Neural progenitor cell (in vitro differentiated cells): ENCODE data around the gene CLDN17. TPM values are rescaled to one million over a fixed set of nuclear protein-coding genes. Genes with fewer than 3 reads are reported as not detected.
A peak's percentile ranks its signal among the peaks of the same experiment; 100 is the strongest.

Experiments
- DNase-seq: peaks from one replicate; pipeline ENCODE4 v3.0.0-alpha.2; 2016; ENCODE audit warnings: low spot score
- H2AFZ ChIP-seq: fragments of 200-600 bp; sonication (generic); replicated peaks from 2 replicates; pipeline ENCODE4 v1.6.1; 2016; ENCODE audit warnings: antibody characterized with exemption
- H3F3A ChIP-seq: fragments of 200-600 bp; sonication (generic); 2 replicates; pipeline ENCODE4 v1.6.1; 2016; ENCODE audit warnings: antibody characterized with exemption, low read depth
- H3K27ac ChIP-seq: fragments of 200-600 bp; sonication (generic); 2 replicates; pipeline ENCODE4 v1.5.1; 2016; ENCODE audit warnings: mild to moderate bottlenecking
- H3K27me3 ChIP-seq: fragments of 200-600 bp; sonication (generic); 2 replicates; pipeline ENCODE4 v1.6.1; 2016; ENCODE audit warnings: mild to moderate bottlenecking, moderate library complexity
- H3K36me3 ChIP-seq: fragments of 200-600 bp; sonication (generic); 2 replicates; pipeline ENCODE4 v1.5.1; 2016
- H3K4me1 ChIP-seq: fragments of 200-600 bp; sonication (generic); 2 replicates; pipeline ENCODE4 v1.6.1; 2016; ENCODE audit warnings: mixed run types
- H3K4me2 ChIP-seq: fragments of 200-600 bp; sonication (generic); 2 replicates; pipeline ENCODE4 v1.6.1; 2016
- H3K4me3 ChIP-seq: fragments of 200-600 bp; sonication (generic); 2 replicates; pipeline ENCODE4 v1.5.1; 2016
- H3K79me2 ChIP-seq: fragments of 200-600 bp; sonication (generic); 2 replicates; pipeline ENCODE4 v1.6.1; 2016; ENCODE audit warnings: low read depth
- H3K9ac ChIP-seq: fragments of 200-600 bp; sonication (generic); 2 replicates; pipeline ENCODE4 v1.6.1; 2016
- H3K9me3 ChIP-seq: fragments of 200-600 bp; sonication (generic); 2 replicates; pipeline ENCODE4 v1.5.1; 2016; ENCODE audit warnings: low read depth
- H4K20me1 ChIP-seq: fragments of 200-600 bp; sonication (generic); 2 replicates; pipeline ENCODE4 v1.6.1; 2016; ENCODE audit warnings: low read depth
- H3K27ac Mint-ChIP-seq: 3 replicates; pipeline ENCODE4 v1.8.0; 2021; ENCODE audit warnings: mixed read lengths
- H3K27me3 Mint-ChIP-seq: 2 replicates; pipeline ENCODE4 v1.8.0; 2022; ENCODE audit warnings: low read depth, mild to moderate bottlenecking, inconsistent platforms, moderate library complexity, mixed read lengths; ENCODE audit not compliant: insufficient read depth
- H3K36me3 Mint-ChIP-seq: 3 replicates; pipeline ENCODE4 v1.8.0; 2021; ENCODE audit warnings: mixed read lengths
- H3K4me1 Mint-ChIP-seq: 3 replicates; pipeline ENCODE4 v1.8.0; 2021; ENCODE audit warnings: mixed read lengths
- H3K4me3 Mint-ChIP-seq: 3 replicates; pipeline ENCODE4 v1.8.0; 2021; ENCODE audit warnings: mild to moderate bottlenecking, moderate library complexity, mixed read lengths
- H3K9me3 Mint-ChIP-seq: 3 replicates; pipeline ENCODE4 v1.8.0; 2020; ENCODE audit warnings: mixed read lengths
- CTCF ChIP-seq: fragments of 200-600 bp; sonication (generic); IDR thresholded peaks from 2 replicates; pipeline ENCODE4 v1.5.1; 2017; ENCODE audit warnings: antibody characterized with exemption, mild to moderate bottlenecking
- EZH2 ChIP-seq: fragments of 200-600 bp; sonication (generic); IDR thresholded peaks from 2 replicates; pipeline ENCODE4 v1.6.1; 2017; ENCODE audit warnings: antibody characterized with exemption, mild to moderate bottlenecking, moderate library complexity
- EZH2phosphoT487 ChIP-seq: fragments of 200-600 bp; sonication (generic); IDR thresholded peaks from 2 replicates; pipeline ENCODE4 v1.6.1; 2017; ENCODE audit warnings: antibody characterized with exemption
- total RNA-seq: library from RNA; depleted of rRNA; stranded (reverse); fragments of >200 nt; gene quantifications from 2 replicates; pipeline ENCODE4 v1.2.3, GENCODE V29; 2015; ENCODE audit warnings: low replicate concordance

The CLDN17 gene
- total RNA-seq, 1 donor from 2014 or later: not detected

GRCh38 chr21:30200000-30200399, 33.4 kb upstream of the CLDN17 start:
- Histone ChIP-seq H3K4me2 (no peak overlapping the region), H3K9ac (no peak overlapping the region), H3K27me3 (no peaks in the 10 kb centered on the region), H3K4me3 (no peak overlapping the region), H3K36me3 (no peaks in the 10 kb centered on the region), H4K20me1 (no peaks in the 10 kb centered on the region), H3F3A (no peaks in the 10 kb centered on the region), H3K9me3 (no peaks in the 10 kb centered on the region), H3K79me2 (no peaks in the 10 kb centered on the region), H2AFZ (no peak overlapping the region), H3K4me1 (no peaks in the 10 kb centered on the region), H3K27ac (no peak overlapping the region)
- Mint-ChIP-seq H3K27me3 (no peaks in the 10 kb centered on the region), H3K9me3 (peaks cover 6% of the 10 kb centered on the region), H3K4me3 (no peak overlapping the region), H3K4me1 (no peaks in the 10 kb centered on the region), H3K36me3 (no peaks in the 10 kb centered on the region), H3K27ac (no peak overlapping the region)
- TF ChIP-seq CTCF: no peak
- no peak for TF ChIP-seq EZH2phosphoT487
- no peak for TF ChIP-seq EZH2
- no peak for DNase-seq

GRCh38 chr21:30194701-30195299, 28.2 kb upstream of the CLDN17 start:
- Mint-ChIP-seq H3K4me1 (no peaks in the 10 kb centered on the region), H3K9me3 (no peaks in the 10 kb centered on the region), H3K27ac (no peak overlapping the region), H3K27me3 (no peaks in the 10 kb centered on the region), H3K4me3 (no peak overlapping the region), H3K36me3 (no peaks in the 10 kb centered on the region)
- Histone ChIP-seq H3K36me3 (no peaks in the 10 kb centered on the region), H3K9ac (no peak overlapping the region), H3K4me2 (no peak overlapping the region), H3K27me3 (no peaks in the 10 kb centered on the region), H3K79me2 (no peaks in the 10 kb centered on the region), H3K4me1 (no peaks in the 10 kb centered on the region), H2AFZ (no peak overlapping the region), H3K4me3 (no peak overlapping the region), H4K20me1 (no peaks in the 10 kb centered on the region), H3K9me3 (no peaks in the 10 kb centered on the region), H3K27ac (no peak overlapping the region), H3F3A (no peaks in the 10 kb centered on the region)
- peak; percentile 74 for DNase-seq
- TF ChIP-seq EZH2: no peak
- TF ChIP-seq EZH2phosphoT487: no peak
- TF ChIP-seq CTCF: peak; percentile 94

- no peaks in the 10 kb centered on the region for H3K4me1 ChIP-seq
- H3K79me2 ChIP-seq: no peaks in the 10 kb centered on the region
- no peak overlapping the region for H3K9ac ChIP-seq
- no peaks in the 10 kb centered on the region for H3K9me3 Mint-ChIP-seq
- no peak overlapping the region for H3K4me3 Mint-ChIP-seq
- H3K27ac Mint-ChIP-seq: no peak overlapping the region
- H3K9me3 ChIP-seq: no peaks in the 10 kb centered on the region
- no peaks in the 10 kb centered on the region for H3K27me3 ChIP-seq
- H3K27me3 Mint-ChIP-seq: no peaks in the 10 kb centered on the region
- no peaks in the 10 kb centered on the region for H4K20me1 ChIP-seq
- H3K4me2 ChIP-seq: no peak overlapping the region
- no peak for DNase-seq
- H3K4me3 ChIP-seq: no peak overlapping the region
- no peaks in the 10 kb centered on the region for H3K36me3 Mint-ChIP-seq
- no peak overlapping the region for H3K27ac ChIP-seq
- no peak for TF ChIP-seq CTCF
- TF ChIP-seq EZH2phosphoT487: no peak
- no peak for TF ChIP-seq EZH2
- H3K36me3 ChIP-seq: no peaks in the 10 kb centered on the region
- H3F3A ChIP-seq: no peaks in the 10 kb centered on the region
- no peaks in the 10 kb centered on the region for H3K4me1 Mint-ChIP-seq
- peak overlapping the region; percentile 33 for H2AFZ ChIP-seq
These were observed 26.6 kb upstream of the CLDN17 start for GRCh38 chr21:30193201-30193600.
